Lower leg skin (tissue), 3 donors: ENCODE results near the gene C1QTNF5.

ENCODE experiments used
- POLR2A ChIP-seq, 2 donors: fragments of 450-650 bp; IDR thresholded peaks; one replicate each; pipeline ENCODE4 v1.6.1; 2016 to 2017; ENCODE audit warnings: antibody characterized with exemption in 2 of 2, mild to moderate bottlenecking in 1 of 2, moderate library complexity in 1 of 2
- TF ChIP-seq, protein P1 (sequence below), 3 donors: fragments of 450-650 bp; IDR thresholded peaks; one replicate each; pipeline ENCODE4 v1.5.1; 2016; ENCODE audit warnings: antibody characterized with exemption in 3 of 3, mild to moderate bottlenecking in 3 of 3, moderate library complexity in 2 of 3

DNA sequence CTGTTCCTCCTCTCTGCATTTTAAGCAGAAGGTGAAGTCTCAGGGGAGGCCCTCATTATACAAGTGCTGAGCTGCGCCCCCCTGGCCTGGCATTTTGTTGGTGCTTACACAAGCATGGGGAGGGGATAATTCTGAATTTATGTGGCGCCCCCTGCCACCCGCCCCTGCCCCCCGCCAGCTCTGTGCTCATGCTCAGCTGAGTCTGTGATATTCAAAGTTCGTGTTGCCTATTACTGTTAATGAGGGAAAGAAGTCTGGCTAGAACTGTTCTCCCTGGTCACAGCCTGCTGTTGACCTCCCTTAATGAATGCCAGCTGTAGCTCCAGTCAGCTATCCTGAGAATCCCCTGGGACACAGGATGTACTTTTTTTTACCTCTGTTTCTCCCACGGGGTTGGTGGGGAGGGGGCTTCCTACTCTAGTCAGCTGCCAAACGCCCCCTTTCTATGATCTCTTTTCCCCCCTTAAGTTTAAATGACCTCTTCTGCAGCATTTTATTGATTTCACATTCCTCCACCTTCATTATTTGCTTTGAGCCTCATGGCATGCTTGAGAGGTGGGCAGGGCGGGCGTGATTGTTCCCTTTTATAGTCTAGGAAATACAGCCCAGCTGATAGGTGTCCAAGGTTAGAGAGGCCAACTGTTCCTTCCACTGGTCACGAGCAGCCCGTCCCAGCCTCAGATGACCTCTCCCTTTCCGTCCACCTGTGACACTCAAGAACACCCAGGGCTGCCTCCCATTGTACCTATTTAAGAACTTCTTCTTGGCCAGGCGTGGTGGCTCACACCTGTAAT is 28.6 kb upstream of the C1QTNF5 start:
- no peak for TF ChIP-seq POLR2A (IDR thresholded peaks at IDR 0.05)
- TF ChIP-seq, protein P1, sequence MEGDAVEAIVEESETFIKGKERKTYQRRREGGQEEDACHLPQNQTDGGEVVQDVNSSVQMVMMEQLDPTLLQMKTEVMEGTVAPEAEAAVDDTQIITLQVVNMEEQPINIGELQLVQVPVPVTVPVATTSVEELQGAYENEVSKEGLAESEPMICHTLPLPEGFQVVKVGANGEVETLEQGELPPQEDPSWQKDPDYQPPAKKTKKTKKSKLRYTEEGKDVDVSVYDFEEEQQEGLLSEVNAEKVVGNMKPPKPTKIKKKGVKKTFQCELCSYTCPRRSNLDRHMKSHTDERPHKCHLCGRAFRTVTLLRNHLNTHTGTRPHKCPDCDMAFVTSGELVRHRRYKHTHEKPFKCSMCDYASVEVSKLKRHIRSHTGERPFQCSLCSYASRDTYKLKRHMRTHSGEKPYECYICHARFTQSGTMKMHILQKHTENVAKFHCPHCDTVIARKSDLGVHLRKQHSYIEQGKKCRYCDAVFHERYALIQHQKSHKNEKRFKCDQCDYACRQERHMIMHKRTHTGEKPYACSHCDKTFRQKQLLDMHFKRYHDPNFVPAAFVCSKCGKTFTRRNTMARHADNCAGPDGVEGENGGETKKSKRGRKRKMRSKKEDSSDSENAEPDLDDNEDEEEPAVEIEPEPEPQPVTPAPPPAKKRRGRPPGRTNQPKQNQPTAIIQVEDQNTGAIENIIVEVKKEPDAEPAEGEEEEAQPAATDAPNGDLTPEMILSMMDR (IDR thresholded peaks at IDR 0.05): no peak
